GM04503 (cell line): Measurements from ENCODE around the gene PHKG1.
"Not testable (repeated sequence)": the region's sequence is repeated elsewhere in the genome, so short reads cannot be mapped to it uniquely, and the experiment has no call there.

Source experiments
- DNase-seq: peaks from one replicate; pipeline ENCODE4 v3.0.0-alpha.2; 2012; ENCODE audit warnings: low read depth

The PHKG1 gene

DNA sequence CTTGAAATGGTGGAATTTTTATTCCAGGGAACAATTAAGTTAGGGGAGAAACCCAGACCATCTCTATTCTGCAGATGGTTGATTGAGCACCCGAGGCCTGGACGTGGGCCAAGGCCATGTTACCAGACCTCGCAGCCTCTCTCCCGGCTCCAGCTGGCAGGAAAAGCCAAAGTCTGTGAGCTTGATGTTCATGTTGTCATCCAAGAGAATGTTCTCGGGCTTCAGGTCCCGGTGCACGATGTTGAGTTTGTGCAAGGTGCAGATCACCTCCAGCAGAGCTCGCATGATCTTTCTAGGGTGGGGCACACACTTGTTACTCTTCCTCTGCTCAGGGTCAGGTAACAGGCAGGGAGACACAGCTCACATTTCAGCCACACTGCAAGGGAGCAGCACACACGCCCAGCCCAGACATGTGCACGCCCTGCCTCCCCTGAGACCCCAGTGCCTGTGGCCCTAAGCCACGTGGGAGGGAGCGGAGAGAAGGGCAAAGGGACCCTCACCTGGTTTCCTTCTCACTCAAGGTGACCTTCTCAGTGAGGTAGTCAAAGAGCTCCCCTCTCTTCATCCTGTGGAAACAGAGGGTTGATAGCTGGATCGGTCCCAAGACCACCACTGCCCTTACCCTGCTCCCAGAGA lies 9.5 kb downstream of the PHKG1 start:
- DNase-seq: no peak

DNA sequence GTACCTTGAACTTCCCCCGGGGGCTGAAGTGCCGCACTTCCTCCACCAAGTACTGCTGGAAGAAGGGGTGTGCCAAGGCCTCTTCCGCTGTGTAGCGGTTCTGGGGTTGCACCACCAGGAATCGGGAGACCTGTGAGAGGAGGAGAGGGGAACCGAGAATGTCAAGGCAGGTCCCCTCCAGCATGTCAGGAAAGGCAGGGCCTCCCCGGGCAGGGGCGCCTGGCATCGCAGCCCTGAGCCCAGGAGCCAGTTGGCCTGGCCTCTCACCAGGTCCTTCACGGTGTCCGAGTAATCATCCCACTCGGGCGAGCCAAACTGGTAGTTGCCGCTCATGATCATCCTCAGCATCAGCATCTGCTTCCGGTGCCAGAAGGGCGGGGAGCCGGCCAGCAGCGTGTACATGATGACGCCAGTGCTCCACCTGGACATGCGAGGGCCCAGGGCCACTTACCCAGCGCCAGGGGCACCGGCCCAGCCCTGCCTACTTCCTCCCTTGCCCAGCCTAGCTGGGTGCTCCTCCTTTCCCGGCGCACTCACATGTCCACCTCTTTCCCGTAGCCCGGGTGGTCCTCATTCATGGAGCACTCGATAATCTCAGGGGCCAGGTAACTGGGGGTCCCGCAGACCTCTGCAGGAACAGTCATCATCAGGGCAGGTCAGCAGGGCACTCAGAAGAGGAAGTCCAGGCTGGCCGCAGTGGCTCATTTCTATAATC lies 11.0 kb downstream of the PHKG1 start:
- no peak for DNase-seq

GRCh38 chr7:56080726-56081435 lies 11.9 kb downstream of the PHKG1 start:
- not testable (repeated sequence) for DNase-seq

GRCh38 chr7:56079450-56080185 lies 13.1 kb downstream of the PHKG1 start:
- no peak for DNase-seq

DNA sequence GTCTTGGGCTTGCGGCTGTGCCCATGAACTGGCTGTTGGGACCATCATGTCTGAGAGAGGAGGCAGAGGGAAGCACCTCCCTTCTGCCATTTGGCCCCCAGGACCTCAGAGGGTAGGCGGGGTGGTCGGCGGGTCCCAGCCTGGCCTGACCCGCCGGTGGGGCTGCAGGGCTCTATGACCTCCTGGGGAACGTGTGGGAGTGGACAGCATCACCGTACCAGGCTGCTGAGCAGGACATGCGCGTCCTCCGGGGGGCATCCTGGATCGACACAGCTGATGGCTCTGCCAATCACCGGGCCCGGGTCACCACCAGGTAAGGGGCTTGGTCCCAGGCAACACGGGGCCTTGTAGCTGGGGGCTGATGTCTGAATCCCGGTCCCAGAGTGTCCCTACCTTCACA lies 14.6 kb downstream of the PHKG1 start:
- no peak for DNase-seq

GRCh38 chr7:56077681-56078080 lies 15.1 kb downstream of the PHKG1 start:
- DNase-seq: no peak

DNA sequence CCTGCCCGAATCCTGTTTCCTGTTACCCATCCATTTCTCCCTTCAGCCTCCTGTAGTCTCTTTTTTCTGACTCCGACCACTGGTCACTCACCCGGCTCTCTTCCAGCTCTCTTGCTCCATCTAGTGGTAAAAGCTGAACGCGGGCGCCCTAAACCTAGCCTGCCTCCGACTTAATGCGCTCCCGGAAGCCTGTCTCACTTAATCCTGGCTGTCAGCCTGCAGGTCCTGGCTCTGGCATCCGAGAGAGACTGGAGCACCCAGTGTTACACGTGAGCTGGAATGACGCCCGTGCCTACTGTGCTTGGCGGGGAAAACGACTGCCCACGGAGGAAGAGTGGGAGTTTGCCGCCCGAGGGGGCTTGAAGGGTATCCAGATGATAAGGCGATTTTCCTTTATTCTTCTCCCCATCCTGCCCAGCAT lies 18.4 kb downstream of the PHKG1 start:
- DNase-seq: no peak

GRCh38 chr7:56066376-56066775 lies 26.4 kb downstream of the PHKG1 start:
- DNase-seq: not testable (repeated sequence)

- DNase-seq: no peak
These were observed 28.7 kb downstream of the PHKG1 start, which contains the start of gene SUMF2 for GRCh38 chr7:56063882-56064625. TSS of gene SUMF2 (plus strand) at chr7:56064286. CDS start at chr7:56064312, 26 bp downstream.

DNA sequence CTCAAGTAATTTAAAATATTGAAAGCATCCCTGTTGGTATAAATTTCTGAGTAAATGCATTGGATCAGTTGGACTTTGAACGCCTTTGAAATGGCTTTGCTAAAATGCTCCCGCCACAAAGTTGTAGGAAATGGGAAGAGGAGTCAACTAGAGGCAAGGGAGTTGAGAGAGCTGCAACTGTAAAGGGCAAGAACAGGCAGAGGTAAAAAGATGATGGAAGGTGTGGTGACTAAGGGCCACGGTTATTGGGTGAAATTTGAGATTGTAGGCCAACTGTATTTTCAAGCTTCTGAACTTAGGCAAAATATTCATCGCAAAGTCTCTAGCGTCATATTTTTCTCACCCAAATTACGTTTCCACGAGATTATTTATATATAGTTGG lies 29.3 kb downstream of the PHKG1 start:
- no peak for DNase-seq

DNA sequence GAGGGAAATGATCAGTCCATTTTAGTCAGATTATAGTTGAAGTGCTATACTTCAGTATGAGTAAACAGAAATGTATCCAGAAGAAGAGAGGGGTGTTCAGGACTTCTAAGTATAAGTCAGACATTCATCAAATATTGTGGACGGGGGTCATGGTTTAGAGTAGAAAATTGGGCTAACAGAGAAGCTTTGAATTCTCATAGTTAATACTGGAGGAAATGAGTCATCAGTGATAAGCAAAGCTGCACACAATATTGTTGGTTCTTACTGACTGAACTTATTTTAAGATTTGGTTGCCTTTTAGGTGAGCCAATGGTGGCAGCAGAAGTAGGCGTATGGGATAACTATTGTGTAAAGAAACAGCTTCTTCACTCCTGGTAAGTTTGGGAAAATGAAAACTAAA lies 30.4 kb downstream of the PHKG1 start:
- no peak for DNase-seq

- no peak for DNase-seq
These were observed 38.8 kb downstream of the PHKG1 start for GRCh38 chr7:56053993-56054392.

DNA sequence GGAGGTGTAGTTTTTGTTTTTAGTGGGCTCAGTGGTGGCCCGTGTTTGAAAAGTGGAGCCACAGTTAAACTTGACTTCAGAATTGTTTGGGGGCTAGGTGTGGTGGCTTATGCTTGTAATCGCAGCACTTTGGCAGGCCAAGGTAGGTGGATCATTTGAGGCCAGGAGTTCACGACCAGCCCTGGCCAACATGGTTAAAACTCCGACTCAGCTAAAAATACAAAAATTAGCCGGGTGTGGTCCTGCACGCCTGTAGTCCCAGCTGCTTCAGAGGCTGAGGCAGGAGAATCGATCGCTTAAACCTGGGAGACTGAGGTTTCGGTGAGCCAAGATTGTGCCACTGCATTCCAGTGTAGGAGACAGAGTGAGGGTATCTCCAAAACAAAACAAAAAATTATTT lies 39.4 kb downstream of the PHKG1 start:
- DNase-seq: no peak

- DNase-seq: peak; percentile 92
These were observed 41.2 kb downstream of the PHKG1 start, which contains the start of the genes CCT6A and PSPH for GRCh38 chr7:56051339-56052191. TSS of gene CCT6A (plus strand) at chr7:56051765. CDS start at chr7:56051849, 84 bp downstream. TSS of gene PSPH (minus strand) at chr7:56051444. CDS start at chr7:56021212, 30,232 bp downstream.

DNA sequence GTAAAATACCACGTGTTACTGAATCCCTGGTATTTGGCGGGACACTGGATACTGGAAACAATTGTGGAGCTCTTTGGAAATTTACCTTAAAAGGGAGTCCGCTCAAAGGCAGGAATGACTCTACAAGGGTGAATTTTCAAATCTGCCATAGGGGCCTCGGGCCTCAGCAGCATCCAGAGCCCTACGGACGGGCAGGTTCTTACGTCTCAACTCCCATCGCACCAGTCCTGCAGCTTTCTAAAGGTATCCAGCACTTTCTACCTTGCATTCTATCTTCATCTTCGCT lies 41.8 kb downstream of the PHKG1 start:
- no peak for DNase-seq

- not testable (repeated sequence) for DNase-seq
These were observed 44.0 kb downstream of the PHKG1 start for GRCh38 chr7:56048763-56049162.

GRCh38 chr7:56048245-56048644 lies 44.5 kb downstream of the PHKG1 start:
- DNase-seq: no peak

- not testable (repeated sequence) for DNase-seq
These were observed 45.2 kb downstream of the PHKG1 start for GRCh38 chr7:56047446-56048116.

- peak; percentile 87 for DNase-seq
These were observed 45.9 kb downstream of the PHKG1 start for GRCh38 chr7:56046721-56047445.
